SW 1271 (cell line): ENCODE results near the gene HASPIN.

Source experiments
- DNase-seq, 2 experiments: peaks; one replicate each; lab custom pipeline; 2025; lab: John Stamatoyannopoulos, UW

HASPIN gene

DNA sequence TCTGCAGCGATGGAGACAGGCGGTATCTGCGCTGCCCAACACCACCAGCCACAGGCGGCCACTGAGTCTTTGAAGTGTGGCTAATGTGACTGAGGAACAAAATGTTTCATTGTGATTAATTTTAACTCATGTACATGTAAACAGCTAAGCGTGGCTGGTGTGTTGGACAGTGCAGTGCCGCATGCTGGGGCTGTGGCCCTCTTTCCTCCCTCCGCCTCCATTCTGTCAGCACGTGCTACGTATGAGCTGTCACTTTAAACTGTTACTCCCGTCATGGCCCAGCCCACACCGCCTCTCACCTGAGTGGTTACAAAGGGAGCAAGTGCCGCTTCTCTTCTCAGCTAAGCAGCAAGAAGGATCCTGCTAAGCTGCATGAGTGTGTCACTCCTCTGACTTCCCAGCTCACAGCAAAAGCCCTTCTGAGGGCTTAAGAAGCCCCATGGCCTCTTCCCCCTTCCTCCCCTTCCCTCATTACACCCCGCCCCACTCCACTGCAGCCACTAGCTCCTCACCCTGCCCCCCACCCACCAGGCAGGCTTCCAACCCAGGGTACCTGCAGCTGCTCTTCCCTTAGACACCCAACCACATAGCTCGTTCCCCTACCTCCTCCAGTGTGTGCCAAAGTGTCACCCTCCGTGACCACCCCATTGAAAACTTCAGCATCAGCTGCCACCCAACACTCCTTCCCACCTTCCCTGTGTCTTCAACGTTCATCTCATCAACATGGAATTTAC lies 15.0 kb downstream of the HASPIN start:
- DNase-seq = no peak

DNA sequence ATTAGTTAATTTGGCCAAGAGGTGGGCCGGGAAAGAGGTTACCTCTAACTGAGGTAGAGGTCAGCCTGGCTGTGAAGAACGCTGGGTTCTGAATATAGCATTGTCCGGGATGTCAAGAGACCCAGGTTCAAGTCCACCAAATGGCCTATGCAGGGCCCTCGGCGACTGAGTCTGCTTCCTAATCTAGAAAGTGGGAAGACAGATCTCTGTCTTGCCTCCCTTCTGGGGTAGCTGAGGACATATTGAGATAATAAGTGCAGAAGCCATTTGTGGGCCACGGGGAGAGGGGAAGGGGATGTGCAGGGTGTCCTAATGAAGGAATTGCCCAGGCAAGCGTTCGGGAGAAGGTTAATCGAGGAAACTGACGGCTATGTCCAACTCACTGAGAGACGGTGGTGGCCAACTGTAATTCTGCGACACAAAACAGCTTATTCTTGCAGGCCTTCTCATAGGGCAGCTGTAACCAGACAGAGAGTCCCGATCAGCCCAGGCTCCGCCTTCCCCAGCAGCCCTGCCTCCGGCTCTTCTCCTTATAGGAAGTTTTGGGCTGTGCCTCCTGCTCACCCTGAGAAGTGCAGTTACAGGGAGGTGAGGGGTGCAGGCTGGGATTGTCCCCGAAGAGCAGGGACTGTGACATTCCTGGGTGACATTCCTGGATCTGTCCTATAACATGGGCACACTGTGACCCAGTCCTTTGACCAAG lies 15.9 kb downstream of the HASPIN start:
- DNase-seq = no peak

DNA sequence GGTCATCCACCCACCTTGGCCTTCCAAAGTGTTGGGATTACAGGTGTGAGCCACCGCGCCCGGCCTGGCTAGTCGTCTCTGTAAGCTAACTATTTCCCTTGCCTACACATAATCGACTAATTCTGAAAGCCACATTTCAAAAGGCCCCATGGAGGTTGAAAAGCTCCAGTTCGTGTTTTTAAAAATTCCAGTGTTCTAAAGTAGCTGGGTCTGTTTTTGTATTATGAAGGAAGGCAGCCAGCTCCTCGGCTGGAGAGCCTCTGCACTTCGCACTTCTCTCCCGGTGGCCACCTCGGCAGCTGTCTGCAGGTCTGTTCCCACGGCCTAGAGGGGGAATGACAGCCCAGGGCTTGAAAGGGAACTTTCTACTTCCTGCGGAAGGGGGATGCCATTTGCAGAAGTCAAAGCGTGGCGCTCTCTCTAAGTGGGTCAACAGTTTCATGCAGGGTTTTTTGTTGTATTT lies 16.9 kb downstream of the HASPIN start:
- no peak for DNase-seq

DNA sequence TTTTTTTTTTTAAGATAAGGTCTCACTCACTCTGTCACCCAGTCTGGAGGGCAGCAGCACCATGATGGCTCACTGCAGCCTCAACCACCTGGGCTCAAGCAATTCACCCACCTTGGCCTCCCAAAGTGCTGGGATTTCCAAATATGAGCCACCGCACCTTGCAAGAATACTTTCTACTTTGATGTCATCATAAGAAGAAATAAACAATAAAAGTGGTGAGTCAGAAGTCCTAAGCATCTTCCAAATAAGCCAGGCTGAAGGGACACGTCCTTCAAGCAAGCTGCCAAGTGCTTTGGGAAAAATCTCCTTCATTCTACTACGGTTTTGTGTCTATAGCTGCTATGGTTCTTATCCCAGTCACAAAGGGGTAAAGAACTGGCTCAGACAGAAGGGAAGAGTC lies 20.3 kb downstream of the HASPIN start:
- no peak for DNase-seq

DNA sequence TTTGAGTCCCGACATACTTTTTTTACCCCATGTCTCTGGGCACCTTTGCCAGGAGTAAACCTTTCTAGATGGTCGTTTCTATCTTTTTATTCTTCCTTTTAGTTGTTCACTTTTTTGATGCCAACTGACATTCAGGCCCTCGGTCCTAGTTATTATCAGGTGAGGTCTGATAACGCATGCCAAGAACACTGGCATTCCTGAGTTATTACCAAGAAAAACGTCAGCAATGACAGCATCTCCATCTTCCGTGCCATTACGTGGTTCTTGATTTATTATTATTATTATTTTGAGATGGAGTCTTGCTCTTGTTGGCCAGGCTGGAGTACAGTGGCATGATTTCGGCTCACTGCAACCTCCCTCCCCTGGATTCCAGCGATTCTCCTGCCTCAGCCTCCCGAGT lies 21.4 kb downstream of the HASPIN start:
- no peak for DNase-seq

DNA sequence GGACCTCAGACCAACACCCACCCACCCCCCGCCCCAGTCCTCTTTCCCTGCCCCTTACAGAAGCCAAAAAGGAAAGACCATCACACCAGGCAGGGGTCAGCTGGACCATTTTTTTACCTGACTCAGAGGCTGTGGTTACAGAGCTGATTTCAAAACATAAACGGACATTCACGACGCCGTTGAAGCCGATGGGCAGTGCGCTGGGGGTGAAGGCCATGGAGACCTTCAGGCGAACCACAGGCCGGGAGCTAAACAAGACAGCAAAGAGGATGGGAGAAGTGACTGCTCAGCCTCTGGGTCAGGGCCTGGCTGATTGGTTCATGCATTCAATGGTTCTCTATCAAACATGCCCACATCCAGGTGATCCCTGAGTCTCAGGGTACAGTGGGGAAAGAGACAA lies 24.1 kb downstream of the HASPIN start:
- no peak for DNase-seq

DNA sequence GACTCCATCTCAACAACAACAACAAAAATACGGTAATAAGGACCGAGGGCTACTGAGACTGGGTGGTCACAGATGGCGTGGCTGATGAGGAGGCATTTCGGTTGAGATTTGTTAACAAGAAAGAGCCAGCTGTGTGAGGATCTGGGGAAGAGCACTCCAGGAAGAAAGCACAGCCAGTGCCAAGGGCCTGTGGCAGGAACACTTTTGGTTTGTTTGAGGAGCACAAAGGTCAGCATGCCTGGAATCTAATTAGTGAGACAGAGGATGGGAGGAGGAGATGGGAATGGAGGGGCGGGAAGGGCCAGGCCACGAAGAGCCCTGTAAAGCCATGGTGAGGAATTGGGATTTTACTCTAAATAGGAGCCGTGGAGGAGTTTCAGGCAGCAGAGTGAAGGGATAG lies 24.9 kb downstream of the HASPIN start:
- no peak for DNase-seq

DNA sequence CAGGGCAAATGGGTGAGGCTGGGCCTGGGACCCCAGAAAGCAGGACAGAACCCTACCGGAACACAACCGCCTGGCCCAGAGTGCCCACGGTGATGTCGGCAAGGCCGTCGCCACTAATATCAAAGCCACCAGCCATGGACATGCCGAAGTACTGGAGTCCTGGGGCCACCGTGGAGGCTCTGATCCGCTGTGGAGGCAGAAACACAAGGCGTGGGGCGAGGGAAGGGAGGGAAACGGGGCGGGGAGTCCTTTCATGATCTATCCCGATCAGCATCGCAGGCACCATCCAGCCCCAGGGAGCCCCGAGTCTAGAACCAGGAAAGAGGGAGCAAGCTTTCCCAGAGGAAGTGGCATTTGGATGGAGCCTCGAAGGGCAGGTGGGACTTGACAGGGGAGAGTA lies 26.6 kb downstream of the HASPIN start:
- no peak for DNase-seq

DNA sequence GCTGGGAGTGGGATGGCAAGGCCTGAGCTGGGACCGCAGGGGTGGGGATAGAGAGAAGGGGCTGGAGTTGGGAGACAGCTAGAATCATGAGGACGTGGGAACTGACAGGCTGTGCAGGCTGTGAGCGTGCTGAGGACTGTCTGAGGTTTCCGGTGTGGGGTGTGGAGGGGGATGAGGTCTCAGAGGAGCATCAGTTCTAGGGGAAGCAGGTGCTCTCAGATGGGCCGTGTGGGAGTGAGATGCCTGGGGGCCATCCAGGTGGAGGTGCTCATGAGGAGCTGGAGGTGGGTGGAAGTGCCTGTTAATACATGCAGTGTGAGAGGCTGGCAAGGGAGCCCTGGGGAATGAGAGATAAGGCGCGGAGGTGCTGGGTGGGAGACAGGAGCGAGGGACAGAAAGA lies 27.2 kb downstream of the HASPIN start:
- DNase-seq = no peak

DNA sequence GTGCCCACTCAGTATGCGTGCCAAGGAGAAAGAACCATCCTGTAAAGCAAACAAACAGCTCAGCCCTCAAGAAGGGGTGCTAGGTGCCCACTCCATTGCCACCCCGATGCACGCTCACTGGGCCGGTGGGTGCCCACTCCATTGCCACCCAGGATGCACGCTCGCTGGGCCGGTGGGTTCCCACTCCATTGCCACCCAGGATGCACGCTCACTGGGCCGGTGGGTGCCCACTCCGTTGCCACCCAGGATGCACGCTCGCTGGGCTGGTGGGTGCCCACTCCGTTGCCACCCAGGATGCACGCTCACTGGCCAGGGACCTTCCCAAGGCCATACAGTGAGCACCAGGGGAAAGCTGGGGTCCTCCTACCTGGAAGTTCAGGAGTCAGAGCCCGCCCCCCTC lies 28.1 kb downstream of the HASPIN start:
- DNase-seq = no peak

DNA sequence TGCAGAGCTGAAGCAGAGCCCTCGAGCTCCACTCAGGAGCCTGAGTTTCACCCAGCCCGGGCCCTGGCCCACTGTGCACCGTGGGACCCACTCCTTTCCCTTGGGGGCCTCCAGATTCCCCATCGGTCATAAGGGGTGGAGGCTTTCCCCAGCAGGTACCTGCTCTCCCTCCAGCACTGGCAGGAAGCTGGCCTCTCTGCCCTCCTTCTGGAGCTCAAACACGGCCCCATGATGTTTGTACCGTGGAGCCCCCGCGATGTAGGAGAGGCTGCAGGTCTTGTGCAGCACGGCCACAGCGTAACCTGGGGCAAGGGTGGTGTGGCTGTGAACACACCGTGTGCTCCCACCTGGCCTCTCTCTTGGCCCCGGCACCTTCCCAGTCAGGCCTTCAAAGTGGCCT lies 29.9 kb downstream of the HASPIN start:
- DNase-seq = no peak

DNA sequence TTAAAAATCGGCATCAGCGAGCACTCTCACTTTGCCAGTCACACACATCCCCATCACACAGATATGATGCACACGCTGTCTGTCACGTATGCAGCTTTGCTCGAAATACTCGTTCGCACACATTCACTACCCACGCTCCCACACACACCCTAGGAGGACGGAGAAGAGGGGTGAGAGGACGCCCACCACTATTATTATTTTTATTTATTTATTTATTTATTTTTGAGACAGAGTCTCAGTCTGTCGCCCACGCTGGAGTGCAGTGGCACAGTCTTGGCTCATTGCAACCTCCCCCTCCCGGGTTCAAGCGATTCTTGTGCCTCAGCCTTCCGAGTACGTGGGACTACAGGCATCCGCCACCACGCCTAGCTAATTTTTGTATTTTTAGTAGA lies 30.4 kb downstream of the HASPIN start:
- no peak for DNase-seq

DNA sequence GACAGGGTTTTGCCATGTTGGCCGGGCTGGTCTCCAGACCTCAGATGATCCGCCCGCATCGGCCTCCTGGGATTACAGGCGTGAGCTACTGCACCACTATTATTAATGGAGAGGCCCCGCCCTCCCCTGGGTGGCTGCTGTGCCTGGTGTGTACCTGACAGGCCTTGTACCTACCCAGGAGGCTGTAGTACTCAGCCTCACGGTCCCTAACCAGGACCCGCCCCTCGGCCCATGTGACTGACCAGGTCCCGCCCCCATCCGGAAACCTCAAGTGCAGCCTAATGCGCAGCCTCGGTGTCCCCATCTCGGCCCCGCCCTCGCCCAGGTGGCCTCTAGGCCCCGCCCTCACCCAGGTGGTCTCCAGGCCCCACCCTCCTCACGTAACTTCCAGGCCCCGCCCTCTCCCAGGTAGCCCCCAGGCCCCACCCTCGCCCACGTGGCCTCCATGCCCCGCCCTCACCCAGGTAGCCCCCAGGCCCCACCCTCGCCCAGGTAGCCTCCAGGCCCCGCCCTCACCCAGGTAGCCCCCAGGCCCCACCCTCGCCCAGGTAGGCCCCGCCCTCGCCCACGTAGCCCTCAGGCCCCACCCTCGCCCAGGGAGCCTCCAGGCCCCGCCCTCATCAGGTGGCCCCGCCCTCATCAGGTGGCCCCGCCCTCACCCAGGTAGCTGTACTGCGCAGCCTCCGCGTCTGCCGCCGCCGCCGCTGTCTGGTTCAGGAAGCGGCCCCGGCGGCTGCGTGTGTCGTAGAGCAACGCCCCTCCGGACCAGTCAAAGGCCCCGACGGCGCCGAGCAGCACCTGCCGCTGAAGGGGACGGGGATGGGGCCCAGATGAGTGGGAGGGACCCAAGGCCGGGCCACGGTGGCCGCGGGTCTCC lies 31.0 kb downstream of the HASPIN start:
- no peak for DNase-seq

DNA sequence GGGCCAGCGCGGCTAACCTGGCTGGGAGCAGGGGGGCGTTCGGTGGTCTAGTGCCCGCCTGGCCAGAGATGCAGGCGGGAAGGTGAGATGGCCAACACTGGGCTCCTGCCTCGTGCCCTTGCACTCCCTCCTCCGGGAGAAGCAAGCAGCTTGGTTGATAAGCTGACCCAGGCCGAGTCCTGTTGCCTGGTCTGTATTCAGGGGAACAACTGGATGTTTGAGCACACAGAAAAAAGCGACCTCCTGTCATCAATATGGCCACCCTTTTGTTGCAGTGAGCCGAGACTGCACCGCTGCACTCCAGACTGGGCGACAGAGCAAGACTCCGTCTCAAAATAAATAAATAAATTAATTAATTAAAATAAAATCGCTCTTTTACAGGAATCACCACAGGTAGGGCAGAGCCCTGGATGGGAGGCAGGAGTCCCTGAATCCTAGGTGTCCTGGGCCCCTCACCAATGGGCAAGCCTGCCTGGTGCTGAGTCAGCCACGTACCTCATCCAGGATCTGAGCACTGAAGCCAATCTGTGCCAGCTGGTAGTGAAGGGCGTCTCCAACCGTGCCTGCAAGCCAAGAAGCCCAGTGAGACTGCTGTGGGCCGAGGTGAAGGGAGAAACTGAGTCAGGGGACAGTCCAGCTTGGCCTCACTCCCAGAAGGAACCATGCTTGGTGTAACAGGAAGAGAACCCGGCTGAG lies 31.8 kb downstream of the HASPIN start:
- no peak for DNase-seq

DNA sequence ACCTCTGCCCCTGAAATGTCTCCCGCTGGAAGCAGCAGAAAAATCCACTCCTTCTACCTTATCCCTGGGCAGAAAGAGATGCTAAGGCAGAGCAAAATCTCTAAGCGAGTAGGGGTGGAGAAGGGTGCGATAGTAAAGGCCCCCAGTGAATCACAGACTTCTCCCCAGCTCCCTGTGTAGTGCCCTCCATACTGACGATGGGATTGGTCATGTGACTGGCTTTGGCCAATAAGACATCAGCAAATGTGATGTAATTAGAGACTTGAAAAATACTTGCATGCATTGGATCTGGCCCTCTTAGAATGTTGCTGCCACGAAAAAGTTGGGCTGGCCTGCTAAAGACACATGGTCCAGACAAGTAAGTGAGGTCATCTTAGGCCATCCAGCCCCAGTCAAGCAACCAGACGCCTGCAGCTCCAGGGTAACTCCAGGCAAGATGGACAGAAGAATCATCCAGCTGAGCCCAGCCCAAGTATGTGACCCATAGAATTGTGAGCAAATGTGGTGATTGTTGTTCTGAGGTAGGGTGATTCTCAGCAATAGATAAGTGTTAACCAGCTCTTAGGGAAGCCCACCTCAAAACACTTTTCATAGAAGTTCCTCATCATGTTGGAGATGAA lies 36.0 kb downstream of the HASPIN start:
- no peak for DNase-seq

DNA sequence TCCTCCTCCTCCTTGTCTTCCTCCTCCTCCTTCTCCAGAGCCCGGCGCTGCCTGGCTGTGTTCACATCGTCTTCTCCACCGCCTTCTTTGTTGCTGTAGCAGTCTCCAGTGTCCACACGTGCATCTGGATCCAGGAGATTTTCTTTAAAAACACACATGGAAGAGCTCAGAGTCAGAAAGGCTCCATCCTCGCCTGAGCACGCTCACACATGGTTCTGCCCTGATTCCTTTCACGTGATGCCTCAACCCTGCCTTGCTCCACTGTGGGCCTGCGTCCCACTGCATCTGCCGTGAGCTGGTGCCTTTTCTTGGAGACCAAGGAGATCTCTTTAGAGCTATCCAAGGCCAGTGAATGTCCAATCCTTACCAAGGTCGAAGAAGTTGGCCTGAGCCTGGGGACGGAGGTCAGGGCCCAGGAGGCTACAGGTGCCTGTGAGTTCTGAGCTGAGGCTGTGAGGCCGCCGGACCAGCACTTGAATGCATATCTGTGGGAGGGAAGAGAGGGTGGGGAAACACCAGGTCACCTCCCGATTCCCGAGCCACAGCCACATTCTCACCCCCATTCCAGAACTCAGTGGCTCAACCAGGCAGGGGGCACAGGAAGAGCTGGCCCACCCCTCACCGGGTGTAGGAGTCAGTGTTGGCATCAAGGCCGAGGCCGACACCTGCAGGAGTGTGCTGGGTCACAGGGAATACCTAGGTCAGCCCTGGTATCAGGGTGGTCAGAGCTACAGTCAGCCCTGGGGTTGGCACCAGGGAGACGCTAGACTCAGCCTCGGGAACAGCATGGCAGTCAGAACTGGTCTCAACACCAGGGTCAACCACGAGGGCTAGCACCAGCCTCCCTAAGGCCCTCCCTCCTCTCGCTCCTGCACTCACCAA lies 37.6 kb downstream of the HASPIN start:
- no peak for DNase-seq

DNA sequence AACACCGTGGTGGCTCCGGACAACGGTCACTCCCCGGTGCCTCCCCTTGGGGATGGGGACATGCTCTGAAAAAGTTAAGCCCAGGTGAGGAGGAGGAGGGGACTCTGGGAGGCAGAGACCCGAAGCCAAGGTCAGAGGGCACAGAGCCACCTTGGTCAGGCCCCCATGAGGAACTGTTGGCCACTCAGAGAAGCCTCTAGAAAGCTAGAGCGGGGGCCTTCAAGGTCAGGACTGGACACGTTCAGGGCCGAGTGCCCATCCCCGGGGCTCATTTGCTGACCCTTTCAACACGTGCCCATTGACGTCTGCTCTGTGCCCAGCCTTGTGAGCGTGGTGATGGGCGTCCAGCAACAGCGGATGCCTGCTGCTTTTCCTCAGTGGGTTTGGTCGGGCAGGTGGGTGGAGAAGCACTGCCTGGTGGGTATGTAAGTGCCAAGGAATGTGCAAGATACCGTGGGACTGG lies 38.2 kb downstream of the HASPIN start:
- DNase-seq = no peak

DNA sequence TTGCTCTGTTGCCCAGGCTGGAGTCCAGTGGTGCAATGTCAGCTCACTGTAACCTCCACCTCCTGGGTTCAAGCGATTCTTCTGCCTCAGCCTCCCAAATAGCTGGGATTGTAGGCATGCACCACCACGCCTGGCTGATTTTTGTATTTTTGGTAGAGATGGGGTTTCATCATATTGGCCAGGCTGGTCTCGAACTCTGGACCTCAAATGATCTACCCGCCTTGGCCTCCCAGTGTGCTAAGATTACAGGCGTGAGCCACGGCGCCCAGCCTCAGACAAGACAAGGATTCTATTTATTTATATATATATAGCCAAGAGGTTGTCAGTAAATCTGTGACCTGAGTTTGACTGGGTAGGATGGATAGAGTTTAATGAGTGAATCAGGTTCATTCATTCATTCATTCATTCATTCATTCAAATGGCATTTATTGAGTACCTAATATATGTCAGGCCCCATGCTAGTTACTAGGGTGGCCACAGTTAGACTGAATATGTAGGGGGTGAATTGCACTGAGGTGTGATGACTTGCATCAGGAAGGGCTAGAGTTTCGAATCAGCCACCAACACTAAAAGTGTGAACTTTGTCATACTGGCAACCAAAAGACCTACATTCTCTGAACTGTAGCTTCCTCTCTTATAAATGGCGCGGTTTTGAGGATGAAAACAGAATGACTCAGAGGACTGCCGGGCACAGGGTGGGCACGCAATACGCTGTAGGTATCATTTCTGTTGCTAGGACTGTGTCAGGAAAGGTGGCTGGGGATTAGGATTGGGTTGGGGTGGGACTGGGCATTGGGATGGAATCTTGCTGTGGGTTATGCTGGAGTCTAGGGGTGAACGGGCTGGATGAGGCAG lies 39.4 kb downstream of the HASPIN start:
- DNase-seq = no peak

DNA sequence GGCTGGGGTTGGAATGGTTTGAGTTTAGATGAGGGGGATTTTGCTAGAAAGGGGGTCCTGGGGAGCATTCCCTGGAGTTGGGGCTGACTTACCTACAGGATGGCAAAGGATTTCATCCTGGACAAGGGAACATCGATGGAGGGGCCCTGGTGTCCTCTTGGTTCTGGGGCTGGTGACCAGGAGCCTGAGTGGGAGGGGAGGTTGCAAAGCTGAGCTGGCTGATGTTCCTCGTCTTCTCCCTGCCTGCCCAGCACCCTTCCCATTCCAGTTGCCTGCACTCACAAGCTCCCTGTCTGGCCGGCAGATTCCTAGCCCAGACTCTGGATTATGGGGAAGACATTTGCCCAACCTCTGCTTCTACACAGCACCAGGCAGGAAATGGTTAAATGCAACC lies 40.1 kb downstream of the HASPIN start:
- DNase-seq = no peak

DNA sequence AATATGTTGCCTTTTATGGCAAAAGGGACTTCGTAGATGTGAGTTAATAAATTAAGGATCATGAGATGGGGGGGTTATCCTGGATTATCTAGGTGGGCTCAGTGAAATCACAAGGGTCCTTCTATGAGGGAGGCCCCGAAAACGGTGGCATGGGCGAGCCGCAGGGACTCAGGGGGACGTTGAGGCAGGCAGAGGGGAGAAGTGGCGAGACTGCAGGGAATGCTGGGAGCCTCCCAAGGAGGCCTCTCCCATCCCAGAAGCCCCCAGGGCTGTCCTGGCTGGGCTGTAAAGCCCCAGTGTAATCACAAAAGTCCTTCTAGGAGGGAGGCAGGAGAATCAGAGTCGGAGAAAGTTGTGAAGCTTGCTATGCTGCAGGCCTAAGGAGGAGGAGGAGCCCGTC lies 42.3 kb downstream of the HASPIN start:
- DNase-seq = no peak
